HG02970 (cell line): ENCODE measurements around the gene ZNF653.

Experiments used
- ATAC-seq: cut with Tn5 transposase; IDR thresholded peaks from one replicate; pipeline ENCODE4 v1.9.1; 2021; ENCODE audit warnings: mild to moderate bottlenecking, moderate library complexity, moderate number of reproducible peaks; ENCODE audit not compliant: unreplicated experiment, low FRiP score

Gene ZNF653

GRCh38 chr19:11505504-11506100 lies at the start of gene ZNF653:
Gene ZNF653 (minus strand): TSS chr19:11505839. CDS start chr19:11505786, 53 bp downstream.
- ATAC-seq = peak; percentile 65

- no peak for ATAC-seq
Observed at GRCh38 chr19:11555246-11555645, 49.6 kb upstream of the ZNF653 start.

- no peak for ATAC-seq
Observed at GRCh38 chr19:11554160-11554559, 48.5 kb upstream of the ZNF653 start.

GRCh38 chr19:11552666-11553372 lies 47.2 kb upstream of the ZNF653 start:
- ATAC-seq = no peak

GRCh38 chr19:11551603-11552235 lies 46.1 kb upstream of the ZNF653 start:
- no peak for ATAC-seq

GRCh38 chr19:11550265-11550664 lies 44.6 kb upstream of the ZNF653 start:
- no peak for ATAC-seq

GRCh38 chr19:11549386-11549953 lies 43.8 kb upstream of the ZNF653 start:
- ATAC-seq = no peak

GRCh38 chr19:11547929-11548700 lies 42.5 kb upstream of the ZNF653 start:
- no peak for ATAC-seq

- ATAC-seq = no peak
Observed at GRCh38 chr19:11541238-11541637, 35.6 kb upstream of the ZNF653 start.

- no peak for ATAC-seq
Observed at GRCh38 chr19:11540645-11541044, 35.0 kb upstream of the ZNF653 start.

- no peak for ATAC-seq
Observed at GRCh38 chr19:11539495-11540365, 34.1 kb upstream of the ZNF653 start.

GRCh38 chr19:11538232-11539036 lies 32.8 kb upstream of the ZNF653 start, which contains the start of gene CNN1:
Gene CNN1 (plus strand): TSS chr19:11538851. CDS start chr19:11538928, 77 bp downstream.
- no peak for ATAC-seq

GRCh38 chr19:11535792-11536595 lies 30.4 kb upstream of the ZNF653 start:
- peak; percentile 76 for ATAC-seq

GRCh38 chr19:11534948-11535347 lies 29.3 kb upstream of the ZNF653 start:
- no peak for ATAC-seq

GRCh38 chr19:11534538-11534937 lies 28.9 kb upstream of the ZNF653 start:
- ATAC-seq = no peak

- ATAC-seq = no peak
Observed at GRCh38 chr19:11530432-11530831, 24.8 kb upstream of the ZNF653 start.

GRCh38 chr19:11528551-11529341 lies 23.1 kb upstream of the ZNF653 start, which contains the start of gene ECSIT:
Gene ECSIT (minus strand): TSS chr19:11529134. CDS start chr19:11519170, 9,964 bp downstream.
- peak; percentile 93 for ATAC-seq
